Breast epithelium (tissue), 3 donors: Measurements from ENCODE around the gene CNTNAP3B.
"Not testable (repeated sequence)": the region's sequence is repeated elsewhere in the genome, so short reads cannot be mapped to it uniquely, and the experiment has no call there.

Experiments used
- CTCF ChIP-seq, 3 donors: fragments of 450-650 bp; IDR thresholded peaks; one replicate each; pipeline ENCODE4 v1.5.1; 2016 to 2017; ENCODE audit warnings: antibody characterized with exemption in 3 of 3, mild to moderate bottlenecking in 3 of 3, moderate library complexity in 3 of 3
- POLR2A ChIP-seq: fragments of 450-650 bp; IDR thresholded peaks from one replicate; pipeline ENCODE4 v1.6.1; 2016; ENCODE audit warnings: antibody characterized with exemption, mild to moderate bottlenecking, moderate library complexity
- POLR2AphosphoS5 ChIP-seq, 3 donors: sonication (generic); formaldehyde crosslinking; IDR thresholded peaks; one replicate each; pipeline ENCODE4 v1.6.1; 2017; ENCODE audit warnings: antibody characterized with exemption in 3 of 3

DNA sequence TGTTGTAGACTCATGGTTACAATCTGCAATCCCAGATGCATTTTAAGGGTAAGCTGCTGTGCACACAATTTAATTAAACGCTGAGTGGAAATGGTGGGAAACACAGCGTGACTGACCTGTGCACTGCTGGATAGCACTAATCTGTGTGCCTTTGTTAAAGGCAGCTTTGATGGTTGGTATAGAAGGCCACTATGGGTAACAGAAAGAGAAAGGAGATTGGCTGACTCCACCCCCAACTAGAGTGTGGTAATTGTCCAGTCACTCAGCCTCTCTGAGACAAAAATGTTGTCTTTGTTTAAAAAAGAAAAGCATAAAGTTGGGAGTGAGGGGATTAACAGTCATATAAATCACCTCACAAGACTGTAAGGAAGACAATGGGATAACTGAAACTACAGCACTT, 48.9 kb downstream of the CNTNAP3B start:
- not testable (repeated sequence) for TF ChIP-seq CTCF (IDR thresholded peaks at IDR 0.05); POLR2A; POLR2AphosphoS5 (IDR thresholded peaks at IDR 0.05)
